ENCODE measurements around the gene GATB.

GRCh38 chr4:151687021-151687640 is 73.7 kb downstream of the GATB start:
- TF ChIP-seq, protein P1, sequence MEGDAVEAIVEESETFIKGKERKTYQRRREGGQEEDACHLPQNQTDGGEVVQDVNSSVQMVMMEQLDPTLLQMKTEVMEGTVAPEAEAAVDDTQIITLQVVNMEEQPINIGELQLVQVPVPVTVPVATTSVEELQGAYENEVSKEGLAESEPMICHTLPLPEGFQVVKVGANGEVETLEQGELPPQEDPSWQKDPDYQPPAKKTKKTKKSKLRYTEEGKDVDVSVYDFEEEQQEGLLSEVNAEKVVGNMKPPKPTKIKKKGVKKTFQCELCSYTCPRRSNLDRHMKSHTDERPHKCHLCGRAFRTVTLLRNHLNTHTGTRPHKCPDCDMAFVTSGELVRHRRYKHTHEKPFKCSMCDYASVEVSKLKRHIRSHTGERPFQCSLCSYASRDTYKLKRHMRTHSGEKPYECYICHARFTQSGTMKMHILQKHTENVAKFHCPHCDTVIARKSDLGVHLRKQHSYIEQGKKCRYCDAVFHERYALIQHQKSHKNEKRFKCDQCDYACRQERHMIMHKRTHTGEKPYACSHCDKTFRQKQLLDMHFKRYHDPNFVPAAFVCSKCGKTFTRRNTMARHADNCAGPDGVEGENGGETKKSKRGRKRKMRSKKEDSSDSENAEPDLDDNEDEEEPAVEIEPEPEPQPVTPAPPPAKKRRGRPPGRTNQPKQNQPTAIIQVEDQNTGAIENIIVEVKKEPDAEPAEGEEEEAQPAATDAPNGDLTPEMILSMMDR (IDR thresholded peaks at IDR 0.05 in 4 of 5, conservative IDR thresholded peaks at IDR 0.05 in 1 of 5), result no peak
- TF ChIP-seq POLR2A (IDR thresholded peaks at IDR 0.05), result no peak

Measured in gastrocnemius medialis (tissue), 4 donors.